GM12801 (cell line): ENCODE measurements around the gene LMX1B.

Experiments
- TF ChIP-seq, protein P1 (sequence below): IDR thresholded peaks from one replicate; pipeline ENCODE4 v1.5.1; 2011; ENCODE audit warnings: control low read depth; ENCODE audit not compliant: insufficient read length; ENCODE audit errors: extremely low read depth

The LMX1B gene

DNA sequence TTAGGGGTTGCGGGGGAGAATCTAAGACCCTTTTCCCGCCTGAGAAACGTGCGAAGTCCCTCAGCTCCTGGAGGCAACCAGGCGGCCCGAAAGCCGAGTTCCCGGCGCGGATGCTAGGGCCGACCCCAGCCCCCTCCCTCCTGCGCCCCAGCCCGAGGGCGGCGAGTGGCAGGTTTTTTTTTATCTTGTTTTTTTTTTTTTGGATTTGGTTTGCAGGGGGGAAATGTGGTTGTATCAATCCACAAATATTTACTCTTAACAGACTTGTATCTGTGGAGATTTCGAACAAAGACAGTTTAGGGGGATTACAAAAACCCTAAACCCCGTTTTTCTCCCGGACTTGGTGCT is 10.7 kb downstream of the LMX1B start:
- TF ChIP-seq, protein P1, sequence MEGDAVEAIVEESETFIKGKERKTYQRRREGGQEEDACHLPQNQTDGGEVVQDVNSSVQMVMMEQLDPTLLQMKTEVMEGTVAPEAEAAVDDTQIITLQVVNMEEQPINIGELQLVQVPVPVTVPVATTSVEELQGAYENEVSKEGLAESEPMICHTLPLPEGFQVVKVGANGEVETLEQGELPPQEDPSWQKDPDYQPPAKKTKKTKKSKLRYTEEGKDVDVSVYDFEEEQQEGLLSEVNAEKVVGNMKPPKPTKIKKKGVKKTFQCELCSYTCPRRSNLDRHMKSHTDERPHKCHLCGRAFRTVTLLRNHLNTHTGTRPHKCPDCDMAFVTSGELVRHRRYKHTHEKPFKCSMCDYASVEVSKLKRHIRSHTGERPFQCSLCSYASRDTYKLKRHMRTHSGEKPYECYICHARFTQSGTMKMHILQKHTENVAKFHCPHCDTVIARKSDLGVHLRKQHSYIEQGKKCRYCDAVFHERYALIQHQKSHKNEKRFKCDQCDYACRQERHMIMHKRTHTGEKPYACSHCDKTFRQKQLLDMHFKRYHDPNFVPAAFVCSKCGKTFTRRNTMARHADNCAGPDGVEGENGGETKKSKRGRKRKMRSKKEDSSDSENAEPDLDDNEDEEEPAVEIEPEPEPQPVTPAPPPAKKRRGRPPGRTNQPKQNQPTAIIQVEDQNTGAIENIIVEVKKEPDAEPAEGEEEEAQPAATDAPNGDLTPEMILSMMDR, result no peak

DNA sequence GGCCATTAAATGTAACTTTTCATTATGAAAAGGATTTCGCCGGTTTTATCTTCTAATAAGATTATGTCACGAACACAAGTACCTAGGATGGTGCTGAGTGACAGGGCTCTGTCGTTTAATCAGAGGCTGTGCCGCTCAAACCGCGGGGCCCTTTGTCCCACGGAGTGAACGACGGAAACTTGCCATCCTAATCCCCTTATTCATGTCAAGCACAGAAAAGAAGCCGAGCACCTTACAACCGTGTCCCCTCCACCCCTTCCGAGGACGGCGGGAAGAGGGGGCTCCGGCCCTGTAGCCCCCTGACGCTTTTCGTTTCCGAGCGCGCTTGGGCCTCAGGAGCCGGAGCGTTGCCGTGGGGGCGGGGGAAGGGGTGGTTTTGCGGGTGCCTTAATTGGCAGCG is 11.2 kb downstream of the LMX1B start:
- TF ChIP-seq, protein P1, result no peak

DNA sequence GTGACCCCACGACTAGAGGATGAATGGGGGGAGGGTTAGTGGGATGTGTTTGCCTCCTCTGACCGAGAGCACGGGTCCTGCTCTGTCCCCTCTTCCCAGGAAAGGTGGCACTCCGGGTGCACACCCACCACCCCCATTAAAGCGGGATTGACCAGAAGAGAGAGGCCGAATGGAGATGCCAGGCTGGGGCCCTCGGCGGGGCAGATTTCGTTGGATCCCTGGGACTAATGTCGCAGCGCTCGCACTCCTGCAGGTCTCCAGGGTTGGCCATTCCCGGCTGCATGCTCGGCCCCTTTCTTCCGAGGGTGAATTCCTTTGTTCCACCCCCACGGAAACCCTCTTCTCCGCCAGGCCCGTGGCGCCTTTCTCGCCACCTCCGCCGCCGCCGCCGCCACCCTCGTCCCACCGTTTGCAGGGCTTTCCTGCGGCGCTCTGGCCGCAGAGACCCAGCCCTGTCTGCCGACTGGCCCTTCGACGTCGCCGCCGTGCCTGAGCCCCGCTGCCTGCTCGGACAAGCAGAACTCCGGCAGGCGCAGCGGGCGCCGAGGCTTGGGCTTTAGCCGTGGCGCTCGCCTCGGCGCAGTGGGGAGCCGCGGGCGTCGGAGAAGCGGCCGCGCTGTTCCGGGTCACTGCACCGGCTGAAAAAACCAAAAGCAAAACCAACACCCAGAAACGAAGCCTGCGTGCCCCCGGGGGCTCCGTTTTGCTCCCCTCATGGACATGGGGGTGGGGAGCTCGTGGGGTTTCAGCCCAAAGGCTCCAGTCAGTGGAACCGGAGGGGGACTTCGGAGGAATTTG is 11.8 kb downstream of the LMX1B start:
- TF ChIP-seq, protein P1, result no peak

DNA sequence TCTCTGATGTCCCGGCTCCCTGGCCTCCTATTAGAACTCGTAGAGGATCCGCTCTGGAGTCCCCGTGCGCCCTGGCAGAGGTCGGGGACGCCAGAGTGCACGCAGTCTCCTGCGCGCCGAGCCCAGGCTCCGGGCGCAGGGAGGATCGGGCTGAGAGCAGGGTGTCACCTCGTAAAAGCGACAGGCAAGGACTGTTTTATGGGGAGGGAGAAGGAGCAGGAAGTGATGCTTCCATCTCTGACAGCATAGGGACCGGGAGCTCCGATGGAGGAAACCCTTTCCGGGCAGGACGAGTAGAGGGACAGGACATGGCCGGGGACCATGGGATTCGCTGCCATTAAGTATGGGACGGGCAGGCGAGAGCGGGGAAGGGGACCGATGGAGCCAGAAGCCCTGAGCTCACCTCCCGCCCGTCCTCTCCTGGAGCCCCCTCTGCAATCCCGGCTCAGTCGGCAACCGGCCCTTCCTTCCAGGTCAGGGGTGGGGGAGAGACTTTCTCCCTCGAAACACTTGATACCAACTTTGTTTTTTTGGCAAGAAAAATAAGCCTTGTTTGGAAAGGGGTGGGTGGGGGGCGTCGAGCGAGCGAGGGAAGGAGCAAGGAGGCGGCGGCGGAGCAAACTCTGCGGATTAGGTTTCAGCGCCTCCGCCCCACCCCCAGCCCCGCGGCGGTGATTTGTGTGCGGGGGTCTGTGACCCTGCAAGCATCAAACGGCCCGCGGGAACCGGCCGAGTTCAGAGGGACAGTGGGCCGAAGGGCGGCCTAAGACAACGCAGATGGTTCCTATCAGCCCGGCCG is 12.6 kb downstream of the LMX1B start:
- TF ChIP-seq, protein P1, result no peak

DNA sequence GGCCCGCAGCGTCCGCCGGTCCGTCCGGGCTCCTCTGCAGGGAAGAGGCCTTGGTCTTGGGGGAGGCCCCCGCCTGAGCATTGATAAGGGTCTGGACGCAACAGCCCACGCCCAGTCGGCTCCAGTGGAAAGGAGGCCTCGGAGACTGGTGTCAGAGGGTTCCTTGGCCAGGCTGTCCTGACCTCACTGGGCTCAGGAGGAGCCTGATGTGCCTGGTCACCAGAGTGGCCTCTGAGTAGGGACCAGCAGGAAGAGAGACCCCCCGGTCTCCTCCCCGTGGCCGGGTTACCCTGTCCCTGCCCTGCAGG is 13.2 kb downstream of the LMX1B start:
- TF ChIP-seq, protein P1, result no peak

DNA sequence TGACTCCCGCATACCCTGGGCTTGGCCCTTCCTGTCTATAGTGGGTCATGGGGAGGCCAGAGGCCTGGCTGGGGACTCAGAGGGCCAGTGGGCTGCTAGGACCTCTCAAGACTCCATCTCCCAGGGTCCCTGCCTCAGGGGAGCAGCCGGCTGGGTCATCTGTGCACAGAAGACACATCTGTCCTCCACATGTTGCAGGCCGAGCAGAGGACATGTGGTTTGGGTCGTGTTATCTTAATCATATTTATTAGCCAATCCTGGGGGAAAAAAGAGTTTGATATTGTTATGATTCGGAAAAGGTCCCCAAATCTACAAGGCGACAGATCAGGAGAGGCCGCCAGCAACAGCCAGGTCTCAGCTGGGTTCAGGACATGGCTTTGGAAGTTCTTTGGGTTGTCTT is 14.4 kb downstream of the LMX1B start:
- TF ChIP-seq, protein P1, result no peak

DNA sequence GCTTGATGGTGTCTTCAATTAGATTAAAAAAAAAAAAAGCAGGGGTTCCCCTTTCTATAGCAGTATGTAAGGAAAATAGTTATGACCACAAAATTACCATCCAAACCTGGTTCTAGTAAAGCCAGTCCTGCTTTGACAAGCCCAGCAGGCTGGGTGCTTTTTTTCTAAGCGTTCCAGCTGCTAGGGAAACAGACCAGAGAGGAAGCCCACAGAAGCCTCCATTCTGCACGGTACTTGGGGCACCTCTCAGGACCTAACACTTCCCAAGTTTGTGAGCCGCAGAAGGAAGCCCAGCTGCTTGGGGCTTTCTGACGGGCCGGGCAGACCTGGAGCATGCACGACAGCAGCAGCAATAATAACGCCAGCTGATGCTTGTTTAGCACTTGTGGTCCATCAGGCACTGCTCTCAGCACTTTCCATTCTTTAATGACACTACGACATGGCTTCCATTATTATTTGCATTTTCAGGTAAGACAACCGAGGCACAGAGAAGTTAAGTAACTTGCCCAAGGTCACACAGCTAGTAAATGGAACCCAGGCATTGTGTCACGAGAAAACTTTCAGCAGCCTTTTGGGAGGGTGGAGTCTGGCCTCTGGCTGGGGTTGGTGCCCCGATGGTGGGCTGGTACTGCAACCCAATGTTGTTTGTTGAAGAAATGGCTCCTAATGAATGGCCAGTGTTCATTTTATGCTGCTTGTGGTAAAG is 15.4 kb downstream of the LMX1B start:
- TF ChIP-seq, protein P1, result no peak
